H7 (cell line): ENCODE data around the gene MRPL38. TPM values are rescaled to one million over a fixed set of nuclear protein-coding genes. Genes with fewer than 3 reads are reported as not detected.
"Not testable (repeated sequence)": the region's sequence is repeated elsewhere in the genome, so short reads cannot be mapped to it uniquely, and the experiment has no call there.

Experiments used
- DNase-seq: peaks from one replicate; pipeline ENCODE4 v3.0.0; 2012
- H3K27me3 ChIP-seq: 2 replicates; pipeline ENCODE4 v1.6.0; 2011; ENCODE audit warnings: mild to moderate bottlenecking, low read length; ENCODE audit not compliant: control insufficient read depth, insufficient read depth
- H3K36me3 ChIP-seq: replicated peaks from 2 replicates; pipeline ENCODE4 v1.5.1; 2011; ENCODE audit warnings: low read length; ENCODE audit not compliant: control insufficient read depth, insufficient read depth
- H3K4me3 ChIP-seq: 2 replicates; pipeline ENCODE4 v1.5.1; 2011; ENCODE audit warnings: low read depth, mild to moderate bottlenecking, control low read depth, low read length, moderate library complexity; ENCODE audit not compliant: insufficient read depth
- total RNA-seq: library from RNA; depleted of rRNA; stranded (reverse); fragments of >200 nt; shearing (Covaris generic); gene quantifications from 2 replicates; pipeline ENCODE4 v1.2.3, GENCODE V29; 2014

Gene MRPL38
- total RNA-seq, 1 experiment from 2014 or later = 125 TPM

- H3K27me3 ChIP-seq, DNase-seq, H3K36me3 ChIP-seq, H3K4me3 ChIP-seq: not testable (repeated sequence)
These were observed 35.9 kb downstream of the MRPL38 start for GRCh38 chr17:75868730-75869281.

- DNase-seq = peak; percentile 40
- H3K36me3 ChIP-seq, H3K27me3 ChIP-seq, H3K4me3 ChIP-seq: not testable (repeated sequence)
These were observed 39.1 kb downstream of the MRPL38 start for GRCh38 chr17:75865404-75866188.

GRCh38 chr17:75864887-75865286, 39.8 kb downstream of the MRPL38 start:
- not testable (repeated sequence) for H3K4me3 ChIP-seq, H3K27me3 ChIP-seq, H3K36me3 ChIP-seq, DNase-seq

GRCh38 chr17:75864448-75864871, 40.2 kb downstream of the MRPL38 start:
- DNase-seq = peak; percentile 87
- H3K4me3 ChIP-seq = no peak overlapping the region
- H3K27me3 ChIP-seq = no peaks in the 10 kb centered on the region
- H3K36me3 ChIP-seq = no peaks in the 10 kb centered on the region

GRCh38 chr17:75861927-75862317, 42.8 kb downstream of the MRPL38 start:
- peak; percentile 25 for DNase-seq
- H3K4me3 ChIP-seq = no peak overlapping the region
- H3K27me3 ChIP-seq = no peaks in the 10 kb centered on the region
- no peaks in the 10 kb centered on the region for H3K36me3 ChIP-seq

- not testable (repeated sequence) for H3K27me3 ChIP-seq, DNase-seq, H3K4me3 ChIP-seq, H3K36me3 ChIP-seq
These were observed 45.3 kb downstream of the MRPL38 start for GRCh38 chr17:75859358-75859757.

GRCh38 chr17:75856062-75856756, 48.5 kb downstream of the MRPL38 start:
- Histone ChIP-seq H3K4me3 (peak overlapping the region; percentile 93), H3K27me3 (no peaks in the 10 kb centered on the region), H3K36me3 (peaks cover 4% of the 10 kb centered on the region)
- DNase-seq = no peak

GRCh38 chr17:75855310-75856061, 49.2 kb downstream of the MRPL38 start, which contains the start of gene WBP2:
WBP2 (minus strand) TSS chr17:75855335; CDS start chr17:75855297, 38 bp downstream.
- peaks cover 9% of the 10 kb centered on the region for H3K36me3 ChIP-seq
- DNase-seq = peak; percentile 97
- peak within 1 kb of the TSS; percentile 93 for H3K4me3 ChIP-seq
- H3K27me3 ChIP-seq = no peaks in the 10 kb centered on the region

GRCh38 chr17:75854881-75855309, 49.8 kb downstream of the MRPL38 start:
- Histone ChIP-seq H3K4me3 (peak overlapping the region; percentile 47), H3K27me3 (no peaks in the 10 kb centered on the region), H3K36me3 (peaks cover 10% of the 10 kb centered on the region)
- peak; percentile 89 for DNase-seq

- Histone ChIP-seq H3K36me3 (peaks cover 14% of the 10 kb centered on the region), H3K27me3 (no peaks in the 10 kb centered on the region), H3K4me3 (peak overlapping the region; percentile 47)
- DNase-seq = no peak
These were observed 50.5 kb downstream of the MRPL38 start for GRCh38 chr17:75854101-75854748.

GRCh38 chr17:75853433-75853832, 51.3 kb downstream of the MRPL38 start:
- no peak for DNase-seq
- no peaks in the 10 kb centered on the region for H3K27me3 ChIP-seq
- peaks cover 17% of the 10 kb centered on the region for H3K36me3 ChIP-seq
- no peak overlapping the region for H3K4me3 ChIP-seq

GRCh38 chr17:75851693-75851991, 53.0 kb downstream of the MRPL38 start:
- H3K27me3 ChIP-seq, DNase-seq, H3K4me3 ChIP-seq: not testable (repeated sequence)
- H3K36me3 ChIP-seq = peaks cover 31% of the 10 kb centered on the region

- no peak for DNase-seq
- Histone ChIP-seq H3K27me3 (no peaks in the 10 kb centered on the region), H3K36me3 (peaks cover 31% of the 10 kb centered on the region), H3K4me3 (no peak overlapping the region)
These were observed 53.6 kb downstream of the MRPL38 start for GRCh38 chr17:75850928-75851692.
